OCI-LY3 (cell line): ENCODE results near the gene DIP2C.

Experiments used
- H2AFZ ChIP-seq: fragments of 200-600, 300-600 bp; shearing (Covaris generic); 2 replicates; pipeline ENCODE4 v1.6.0; 2014; ENCODE audit warnings: antibody characterized with exemption, low read depth, low read length
- H3K27ac ChIP-seq: fragments of 200-600, 300-600 bp; sonication (generic); 2 replicates; pipeline ENCODE4 v1.5.1; 2014; ENCODE audit warnings: mild to moderate bottlenecking, low read length, moderate library complexity, mixed read lengths
- H3K27me3 ChIP-seq: fragments of 200-600, 300-600 bp; sonication (generic); 2 replicates; pipeline ENCODE4 v1.6.1; 2014; ENCODE audit warnings: low read depth, low read length, mixed read lengths
- H3K36me3 ChIP-seq: fragments of 200-600, 300-600 bp; sonication (generic); replicated peaks from 2 replicates; pipeline ENCODE3; 2014; ENCODE audit warnings: low read depth, low read length, mixed read lengths
- H3K4me1 ChIP-seq: fragments of 300-600, 200-600 bp; sonication (generic); 2 replicates; pipeline ENCODE4 v1.6.1; 2014; ENCODE audit warnings: low read length, mixed read lengths
- H3K4me2 ChIP-seq: fragments of 200-600, 300-600 bp; sonication (generic); 2 replicates; pipeline ENCODE4 v1.6.1; 2014; ENCODE audit warnings: low read length, mixed read lengths
- H3K4me3 ChIP-seq: fragments of 300-600, 200-600 bp; sonication (generic); 2 replicates; pipeline ENCODE4 v1.5.1; 2014; ENCODE audit warnings: antibody characterized with exemption, mild to moderate bottlenecking, low read length, moderate library complexity
- H3K79me2 ChIP-seq: fragments of 300-600, 200-600 bp; shearing (Covaris generic); 2 replicates; pipeline ENCODE4 v1.6.1; 2014; ENCODE audit warnings: mild to moderate bottlenecking, low read length, mixed read lengths
- H3K9ac ChIP-seq: fragments of 300-600, 200-600 bp; shearing (Covaris generic); 2 replicates; pipeline ENCODE4 v1.6.0; 2014; ENCODE audit warnings: mild to moderate bottlenecking, low read length, moderate library complexity
- H3K9me3 ChIP-seq: fragments of 200-600, 300-600 bp; shearing (Covaris generic); 2 replicates; pipeline ENCODE4 v1.6.1; 2014; ENCODE audit warnings: low read length, mixed read lengths; ENCODE audit not compliant: insufficient read depth
- H4K20me1 ChIP-seq: fragments of 200-600, 300-600 bp; sonication (generic); 2 replicates; pipeline ENCODE4 v1.6.1; 2016; ENCODE audit warnings: low read length, mixed read lengths; ENCODE audit not compliant: insufficient read depth
- CTCF ChIP-seq: fragments of 200-600, 300-600 bp; sonication (generic); IDR thresholded peaks from 2 replicates; pipeline ENCODE4 v1.5.1; 2014; ENCODE audit warnings: antibody characterized with exemption, low read length, low read depth
- EZH2phosphoT487 ChIP-seq: fragments of 200-600 bp; shearing (Covaris generic); IDR thresholded peaks from 2 replicates; pipeline ENCODE4 v1.6.1; 2018; ENCODE audit warnings: antibody characterized with exemption, mixed run types, low read depth

DIP2C gene

DNA sequence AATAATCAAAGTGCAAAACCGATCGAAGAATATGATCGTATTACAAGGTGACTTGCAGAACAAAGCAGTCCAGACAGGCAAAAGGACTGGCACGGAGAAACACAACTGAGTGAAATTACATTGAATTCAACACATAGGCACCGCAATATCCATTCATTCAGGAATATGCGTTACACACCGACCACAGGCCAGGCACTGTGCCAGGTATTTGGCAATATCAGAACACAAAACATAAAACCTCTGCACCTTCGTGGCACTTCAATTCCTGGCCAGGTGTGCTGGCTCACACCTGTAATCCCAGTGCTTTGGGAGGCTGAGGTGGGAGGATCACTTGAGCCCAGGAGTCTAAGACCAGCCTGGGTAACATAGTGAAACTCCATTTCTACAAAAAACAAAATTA, 187.9 kb downstream of the DIP2C start:
- no peaks in the 10 kb centered on the region for H4K20me1 ChIP-seq
- no peak overlapping the region for H3K9ac ChIP-seq
- no peak overlapping the region for H2AFZ ChIP-seq
- H3K4me3 ChIP-seq: no peak overlapping the region
- no peak for TF ChIP-seq EZH2phosphoT487
- no peak for TF ChIP-seq CTCF
- H3K27ac ChIP-seq: no peak overlapping the region
- H3K4me1 ChIP-seq: no peaks in the 10 kb centered on the region
- H3K79me2 ChIP-seq: no peaks in the 10 kb centered on the region
- H3K36me3 ChIP-seq: no peaks in the 10 kb centered on the region
- H3K4me2 ChIP-seq: no peak overlapping the region
- no peaks in the 10 kb centered on the region for H3K9me3 ChIP-seq
- no peaks in the 10 kb centered on the region for H3K27me3 ChIP-seq

GRCh38 chr10:500876-501275, 188.6 kb downstream of the DIP2C start:
- no peaks in the 10 kb centered on the region for H3K36me3 ChIP-seq
- H4K20me1 ChIP-seq: no peaks in the 10 kb centered on the region
- H3K4me1 ChIP-seq: no peaks in the 10 kb centered on the region
- 0 out of 2 replicates have a peak, but pooled peaks cover under 1% of the 10 kb centered on the region for H3K27me3 ChIP-seq
- no peaks in the 10 kb centered on the region for H3K79me2 ChIP-seq
- H2AFZ ChIP-seq: no peak overlapping the region
- no peak overlapping the region for H3K4me2 ChIP-seq
- no peak overlapping the region for H3K27ac ChIP-seq
- H3K4me3 ChIP-seq: no peak overlapping the region
- no peak overlapping the region for H3K9ac ChIP-seq
- H3K9me3 ChIP-seq: no peaks in the 10 kb centered on the region
- no peak for TF ChIP-seq EZH2phosphoT487
- no peak for TF ChIP-seq CTCF

DNA sequence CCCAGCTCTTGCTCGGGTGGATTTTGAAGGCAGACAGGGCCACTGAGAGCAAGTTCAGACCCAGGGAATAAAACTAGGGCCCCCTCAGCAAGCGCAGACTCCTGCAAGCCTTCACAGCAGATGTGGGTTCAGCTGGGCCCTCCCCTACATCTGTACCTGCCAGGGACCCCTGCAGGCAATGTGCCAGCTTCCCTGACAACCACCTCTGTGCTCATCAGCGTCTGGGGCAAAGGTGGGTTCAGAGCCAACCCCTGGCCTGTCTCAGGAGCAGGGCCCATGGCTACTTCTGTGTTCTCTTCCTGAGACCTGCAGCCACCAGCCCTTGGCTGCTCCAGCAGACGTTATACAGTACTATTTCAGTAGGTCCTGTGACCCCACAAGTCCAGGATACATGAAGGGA, 189.5 kb downstream of the DIP2C start:
- H3K27ac ChIP-seq: no peak overlapping the region
- no peaks in the 10 kb centered on the region for H3K4me1 ChIP-seq
- no peaks in the 10 kb centered on the region for H4K20me1 ChIP-seq
- no peak overlapping the region for H3K4me3 ChIP-seq
- peaks cover 9% of the 10 kb centered on the region for H3K27me3 ChIP-seq
- H2AFZ ChIP-seq: no peak overlapping the region
- H3K9me3 ChIP-seq: no peaks in the 10 kb centered on the region
- H3K9ac ChIP-seq: no peak overlapping the region
- no peaks in the 10 kb centered on the region for H3K36me3 ChIP-seq
- no peak for TF ChIP-seq EZH2phosphoT487
- no peak for TF ChIP-seq CTCF
- no peaks in the 10 kb centered on the region for H3K79me2 ChIP-seq
- no peak overlapping the region for H3K4me2 ChIP-seq

- Histone ChIP-seq H3K4me2 (no peak overlapping the region), H3K79me2 (no peaks in the 10 kb centered on the region), H4K20me1 (no peaks in the 10 kb centered on the region), H3K36me3 (no peaks in the 10 kb centered on the region), H3K4me3 (no peak overlapping the region), H2AFZ (no peak overlapping the region), H3K4me1 (no peaks in the 10 kb centered on the region), H3K9ac (no peak overlapping the region), H3K9me3 (no peaks in the 10 kb centered on the region), H3K27me3 (peaks cover 16% of the 10 kb centered on the region), H3K27ac (no peak overlapping the region)
- no peak for TF ChIP-seq EZH2phosphoT487
- no peak for TF ChIP-seq CTCF
Measured at GRCh38 chr10:498760-499435, 190.6 kb downstream of the DIP2C start.
